Memory B cell (primary cell): ENCODE data around the gene GLIPR2.
A peak's percentile ranks its signal among the peaks of the same experiment; 100 is the strongest.
"Not testable (repeated sequence)": the region's sequence is repeated elsewhere in the genome, so short reads cannot be mapped to it uniquely, and the experiment has no call there.

Experiments used
- ATAC-seq: fragments of 150-1000 bp; cut with Tn5 transposase; 2 replicates; pipeline ENCODE4 v1.10.0; 2021; ENCODE audit warnings: low read depth, mild to moderate bottlenecking, moderate library complexity
- DNase-seq, 2 donors: peaks; one replicate each; pipeline ENCODE4 v3.0.0; 2022; ENCODE audit warnings: low spot score in 2 of 2
- H3K27ac Mint-ChIP-seq: one replicate; pipeline ENCODE4 v1.8.0; 2022; ENCODE audit warnings: mild to moderate bottlenecking, moderate library complexity, mixed read lengths
- H3K27me3 Mint-ChIP-seq: one replicate; pipeline ENCODE4 v1.8.0; 2022; ENCODE audit warnings: mixed read lengths
- H3K36me3 Mint-ChIP-seq: one replicate; pipeline ENCODE4 v1.8.0; 2022; ENCODE audit warnings: mild to moderate bottlenecking, mixed read lengths
- H3K4me1 Mint-ChIP-seq: one replicate; pipeline ENCODE4 v1.8.0; 2022; ENCODE audit warnings: mixed read lengths
- H3K4me3 Mint-ChIP-seq: one replicate; pipeline ENCODE4 v1.8.0; 2022; ENCODE audit warnings: mild to moderate bottlenecking, moderate library complexity, mixed read lengths
- H3K9me3 Mint-ChIP-seq: one replicate; pipeline ENCODE4 v1.8.0; 2022; ENCODE audit warnings: mixed read lengths

The GLIPR2 gene

DNA sequence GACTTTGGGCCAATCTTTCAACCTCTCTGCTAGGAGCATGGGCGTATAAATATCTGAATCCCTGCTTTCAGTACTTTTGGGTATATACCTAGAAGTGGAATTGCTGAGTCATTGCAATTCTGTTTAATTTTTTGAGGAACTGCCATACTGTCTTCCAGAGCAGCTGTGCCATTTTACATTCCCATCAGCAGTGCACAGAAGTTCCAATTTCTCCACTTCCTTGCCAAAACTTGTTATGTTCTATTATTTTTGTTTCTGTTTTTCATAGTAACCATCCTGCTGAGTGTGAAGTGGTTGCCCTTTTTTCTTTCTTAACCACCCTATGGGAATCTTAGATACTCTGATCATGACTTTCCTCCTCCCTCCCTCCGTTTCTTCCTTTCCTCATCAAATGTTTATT lies 21.6 kb downstream of the GLIPR2 start:
- H3K4me1 Mint-ChIP-seq: peaks cover 12% of the 10 kb centered on the region
- ATAC-seq (no peak), DNase-seq (no peak)
- H3K27me3 Mint-ChIP-seq: no peaks in the 10 kb centered on the region
- H3K4me3 Mint-ChIP-seq: no peak overlapping the region
- H3K9me3 Mint-ChIP-seq: no peaks in the 10 kb centered on the region
- H3K27ac Mint-ChIP-seq: no peak overlapping the region
- H3K36me3 Mint-ChIP-seq: peaks cover 13% of the 10 kb centered on the region

DNA sequence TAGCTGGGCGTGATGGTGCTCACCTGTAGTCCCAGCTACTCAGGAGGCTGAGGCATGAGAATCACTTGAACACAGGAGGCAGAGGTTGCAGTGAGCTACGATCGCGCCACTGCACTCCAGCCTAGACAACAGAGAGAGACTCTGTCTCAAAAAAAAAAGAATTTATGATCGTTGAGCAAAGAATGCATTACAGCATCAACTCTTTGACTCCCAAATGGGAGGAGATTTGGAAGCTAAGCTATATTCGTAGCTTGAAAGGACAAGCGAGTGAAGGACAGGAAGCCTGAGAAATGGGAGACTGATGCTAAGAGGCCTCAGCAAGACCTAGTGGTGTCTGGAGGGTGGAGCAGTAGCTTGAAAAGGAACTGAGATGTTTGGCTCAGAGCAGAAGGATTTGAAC lies 22.4 kb downstream of the GLIPR2 start:
- Mint-ChIP-seq H3K27ac (no peak overlapping the region), H3K36me3 (peaks cover 13% of the 10 kb centered on the region), H3K27me3 (no peaks in the 10 kb centered on the region), H3K9me3 (no peaks in the 10 kb centered on the region), H3K4me1 (peaks cover 6% of the 10 kb centered on the region), H3K4me3 (no peak overlapping the region)
- no peak for DNase-seq
- no peak for ATAC-seq

DNA sequence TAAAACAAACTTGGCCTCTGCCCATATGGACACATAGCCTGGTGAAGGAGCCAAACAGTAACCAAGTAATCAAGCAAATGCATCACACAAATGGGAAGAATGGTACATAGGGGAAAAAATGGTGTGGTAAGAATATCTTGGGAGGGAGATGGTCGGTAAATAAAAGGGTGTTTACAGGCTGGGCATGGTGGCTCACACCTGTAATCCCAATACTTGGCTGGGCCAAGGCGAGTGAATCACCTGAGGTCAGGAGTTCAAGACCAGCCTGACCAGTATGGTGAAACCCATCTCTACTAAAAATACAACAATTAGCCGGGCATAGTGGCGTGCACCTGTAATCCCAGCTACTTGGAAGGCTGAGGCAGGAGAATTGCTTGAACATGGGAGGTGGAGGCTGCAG lies 23.0 kb downstream of the GLIPR2 start:
- peaks cover 13% of the 10 kb centered on the region for H3K36me3 Mint-ChIP-seq
- H3K27me3 Mint-ChIP-seq, ATAC-seq, H3K4me3 Mint-ChIP-seq, H3K9me3 Mint-ChIP-seq, DNase-seq, H3K27ac Mint-ChIP-seq, H3K4me1 Mint-ChIP-seq: not testable (repeated sequence)

DNA sequence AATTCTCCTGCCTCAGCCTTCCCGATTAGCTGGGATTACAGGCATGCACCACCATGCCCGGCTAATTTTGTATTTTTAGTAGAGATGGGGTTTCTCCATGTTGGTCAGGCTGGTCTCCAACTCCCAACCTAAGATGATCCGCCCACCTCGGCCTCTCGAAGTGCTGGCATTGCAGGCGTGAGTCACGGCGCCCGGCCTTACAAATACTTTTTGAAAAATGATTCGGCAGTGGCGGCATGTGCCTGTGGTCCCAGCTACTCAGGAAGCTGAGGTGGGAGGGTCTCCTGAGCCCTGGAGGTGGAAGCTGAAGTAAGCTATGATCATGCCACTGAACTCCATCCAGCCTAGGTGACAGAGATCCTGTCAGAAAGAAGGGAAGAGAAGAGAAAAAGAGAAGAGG lies 23.6 kb downstream of the GLIPR2 start:
- H3K27me3 Mint-ChIP-seq, DNase-seq, H3K27ac Mint-ChIP-seq, ATAC-seq, H3K4me1 Mint-ChIP-seq, H3K4me3 Mint-ChIP-seq, H3K9me3 Mint-ChIP-seq: not testable (repeated sequence)
- peaks cover 13% of the 10 kb centered on the region for H3K36me3 Mint-ChIP-seq

DNA sequence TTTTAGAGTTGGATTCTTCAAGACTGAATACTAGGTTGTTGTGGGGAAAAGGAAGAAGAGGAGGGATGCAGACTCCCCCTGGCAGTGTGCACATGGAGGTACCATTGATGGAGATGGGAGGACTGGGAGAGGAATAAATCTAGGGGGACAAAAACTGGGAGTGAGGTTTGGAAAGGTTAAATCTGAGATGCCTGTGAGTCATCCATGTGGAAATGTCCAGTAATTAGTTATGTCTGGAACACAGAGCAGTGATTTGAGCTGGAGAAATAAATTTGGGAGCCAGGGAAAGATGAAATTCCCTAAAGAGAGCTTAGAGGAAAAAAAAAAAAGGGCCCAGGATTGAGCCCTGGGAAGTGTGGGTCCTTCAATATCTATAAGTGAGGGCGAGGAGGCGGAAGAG lies 24.7 kb downstream of the GLIPR2 start:
- Mint-ChIP-seq H3K36me3 (peaks cover 13% of the 10 kb centered on the region), H3K27me3 (no peaks in the 10 kb centered on the region), H3K27ac (no peak overlapping the region), H3K4me3 (no peak overlapping the region), H3K4me1 (no peaks in the 10 kb centered on the region), H3K9me3 (no peaks in the 10 kb centered on the region)
- DNase-seq: no peak
- ATAC-seq: no peak

DNA sequence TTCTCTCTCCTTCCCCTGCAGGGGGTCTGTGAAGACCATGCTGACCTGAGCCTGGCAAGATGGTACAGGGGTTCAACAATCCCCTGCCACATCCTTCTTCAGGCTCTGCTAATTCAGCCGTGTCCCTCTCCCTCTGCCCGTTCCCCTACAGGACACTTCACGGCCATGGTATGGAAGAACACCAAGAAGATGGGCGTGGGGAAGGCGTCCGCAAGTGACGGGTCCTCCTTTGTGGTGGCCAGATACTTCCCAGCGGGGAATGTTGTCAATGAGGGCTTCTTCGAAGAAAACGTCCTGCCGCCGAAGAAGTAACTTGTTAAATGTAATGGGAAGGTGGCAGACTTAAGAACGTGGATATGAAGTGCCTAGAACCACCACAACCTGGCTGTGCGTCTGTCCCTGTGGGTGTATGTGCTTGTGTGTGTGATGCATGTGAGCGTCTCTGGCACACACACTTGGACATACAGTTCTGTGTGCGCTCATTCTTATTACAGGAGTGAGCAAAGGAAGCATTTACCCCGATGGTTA lies 25.7 kb downstream of the GLIPR2 start:
- Mint-ChIP-seq H3K27ac (no peak overlapping the region), H3K36me3 (peaks cover 9% of the 10 kb centered on the region), H3K9me3 (no peaks in the 10 kb centered on the region), H3K4me3 (no peak overlapping the region), H3K4me1 (no peaks in the 10 kb centered on the region), H3K27me3 (no peaks in the 10 kb centered on the region)
- DNase-seq (no peak), ATAC-seq (no peak)

DNA sequence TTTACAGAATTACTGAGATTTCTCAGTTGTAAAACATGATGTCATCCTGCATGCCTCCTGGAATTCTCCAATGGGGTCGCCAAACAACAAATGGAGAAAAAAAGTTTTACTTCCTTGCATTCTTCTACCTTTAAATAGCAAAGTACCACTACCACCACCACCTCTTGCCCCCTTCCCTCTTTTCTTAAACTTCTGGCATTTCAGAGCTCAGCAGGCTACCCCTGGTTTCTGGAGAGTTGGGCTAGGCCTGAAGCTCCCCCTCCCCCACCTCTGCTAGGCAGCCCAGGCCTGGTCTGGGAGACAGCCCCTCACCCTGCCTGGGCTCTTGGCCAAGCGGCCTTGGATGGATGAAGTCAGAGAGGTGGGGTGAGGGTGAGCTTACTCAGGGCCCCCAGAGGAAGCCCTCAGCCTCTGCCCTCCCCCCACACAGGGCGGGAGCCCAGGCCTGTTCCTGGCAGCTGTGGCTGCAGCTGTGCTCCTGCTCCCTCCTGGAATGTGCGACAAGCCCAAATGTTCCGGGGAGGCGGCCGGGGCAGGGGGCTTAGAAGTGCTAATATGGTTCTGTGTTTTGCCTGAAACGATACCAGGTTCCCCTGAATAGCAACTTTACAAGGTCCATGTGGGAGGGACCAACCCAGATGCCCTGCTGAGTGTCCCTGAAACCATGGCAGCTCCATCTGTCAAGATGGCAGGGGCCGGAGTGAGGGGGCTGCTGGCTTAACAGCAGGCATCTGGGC lies 26.7 kb downstream of the GLIPR2 start:
- Mint-ChIP-seq H3K27ac (no peak overlapping the region), H3K27me3 (no peaks in the 10 kb centered on the region), H3K4me1 (no peaks in the 10 kb centered on the region), H3K9me3 (no peaks in the 10 kb centered on the region), H3K4me3 (no peak overlapping the region), H3K36me3 (peaks cover 9% of the 10 kb centered on the region)
- ATAC-seq (no peak), DNase-seq (no peak)

DNA sequence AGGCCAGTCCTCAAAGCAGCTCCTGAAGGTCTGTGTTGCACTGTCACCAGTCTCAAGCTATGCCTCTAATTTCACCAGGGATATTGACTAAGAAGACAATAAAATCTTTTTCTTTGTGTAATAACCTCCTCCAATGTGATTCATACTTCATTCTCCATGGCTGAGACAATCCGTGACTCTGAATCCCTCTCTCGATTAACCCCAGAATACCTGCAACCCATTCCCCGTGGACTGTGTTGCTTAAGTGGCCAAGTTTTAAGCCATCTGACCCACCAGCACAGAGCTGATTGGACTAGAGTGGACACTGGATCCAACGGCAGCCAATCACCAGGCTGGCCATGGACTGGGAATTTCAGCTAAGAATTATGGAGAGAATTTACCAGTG lies 27.2 kb downstream of the GLIPR2 start:
- H3K27ac Mint-ChIP-seq: no peak overlapping the region
- DNase-seq (no peak), ATAC-seq (no peak)
- H3K36me3 Mint-ChIP-seq: peaks cover 9% of the 10 kb centered on the region
- no peaks in the 10 kb centered on the region for H3K27me3 Mint-ChIP-seq
- no peaks in the 10 kb centered on the region for H3K4me1 Mint-ChIP-seq
- H3K9me3 Mint-ChIP-seq: no peaks in the 10 kb centered on the region
- H3K4me3 Mint-ChIP-seq: no peak overlapping the region

DNA sequence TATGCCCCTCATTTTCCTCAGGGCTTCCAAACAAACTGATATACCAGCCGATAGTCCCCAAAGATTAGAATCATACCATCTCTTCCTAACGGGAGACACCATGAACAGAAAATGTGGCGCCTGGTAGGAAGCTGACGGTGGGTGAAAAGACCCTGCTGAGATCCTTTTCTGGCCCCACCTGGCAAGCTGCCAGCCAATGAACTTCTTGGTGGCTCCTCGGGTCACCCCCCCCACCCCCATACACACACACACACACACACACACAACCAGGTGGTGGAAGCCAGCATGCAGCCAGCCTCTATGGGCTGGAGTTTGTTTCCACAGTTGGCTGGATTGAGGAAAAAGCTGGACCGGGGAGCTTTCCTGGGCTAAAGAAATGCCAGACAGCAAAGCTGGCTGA lies 27.8 kb downstream of the GLIPR2 start:
- Mint-ChIP-seq H3K4me1 (no peaks in the 10 kb centered on the region), H3K4me3 (no peak overlapping the region), H3K9me3 (no peaks in the 10 kb centered on the region), H3K27me3 (no peaks in the 10 kb centered on the region), H3K27ac (no peak overlapping the region), H3K36me3 (peaks cover 6% of the 10 kb centered on the region)
- DNase-seq (no peak), ATAC-seq (no peak)

DNA sequence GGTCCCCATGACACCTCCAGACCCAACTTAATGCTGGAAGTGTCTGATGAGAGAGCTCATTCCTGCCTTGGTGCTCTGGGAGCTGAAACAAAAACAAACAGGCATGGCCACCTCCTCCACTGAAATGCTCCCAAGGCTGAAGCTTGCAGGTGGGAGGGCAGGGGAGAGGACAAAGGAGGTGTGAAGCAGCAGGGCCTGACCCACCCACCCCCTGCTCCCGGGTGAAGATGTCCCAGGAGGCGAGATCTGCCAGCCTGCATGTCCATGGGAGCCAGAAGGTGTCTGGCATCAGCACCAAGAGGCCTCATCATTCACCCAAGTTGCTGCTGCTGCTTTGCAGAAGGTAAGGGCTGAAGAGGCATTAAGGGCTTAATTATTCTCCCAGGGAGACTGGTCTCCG lies 28.5 kb downstream of the GLIPR2 start:
- Mint-ChIP-seq H3K27ac (no peak overlapping the region), H3K36me3 (peaks cover 4% of the 10 kb centered on the region), H3K4me3 (peak overlapping the region; percentile 59), H3K27me3 (no peaks in the 10 kb centered on the region), H3K4me1 (no peaks in the 10 kb centered on the region), H3K9me3 (no peaks in the 10 kb centered on the region)
- ATAC-seq (no peak), DNase-seq (no peak)

DNA sequence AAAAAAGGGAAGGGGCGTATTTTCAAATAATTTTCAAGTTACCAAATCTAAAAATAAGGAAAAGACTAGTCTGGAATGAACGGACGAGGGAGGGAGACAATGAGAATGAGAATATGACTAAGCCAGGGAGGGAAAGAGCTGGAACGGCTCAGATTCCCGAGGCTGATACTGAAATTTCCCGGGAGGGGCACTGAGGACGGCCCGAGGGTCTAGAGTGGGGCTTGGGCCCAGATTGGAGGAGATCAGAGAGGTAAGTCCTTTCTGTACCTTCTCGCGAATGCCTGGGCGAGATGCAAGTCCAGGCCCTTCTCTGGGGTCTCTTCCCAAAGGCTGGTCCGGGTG lies 29.3 kb downstream of the GLIPR2 start:
- Mint-ChIP-seq H3K27ac (no peak overlapping the region), H3K4me1 (no peaks in the 10 kb centered on the region), H3K9me3 (no peaks in the 10 kb centered on the region), H3K36me3 (peaks cover 1% of the 10 kb centered on the region), H3K4me3 (peak overlapping the region; percentile 37), H3K27me3 (no peaks in the 10 kb centered on the region)
- DNase-seq: no peak
- ATAC-seq: no peak

DNA sequence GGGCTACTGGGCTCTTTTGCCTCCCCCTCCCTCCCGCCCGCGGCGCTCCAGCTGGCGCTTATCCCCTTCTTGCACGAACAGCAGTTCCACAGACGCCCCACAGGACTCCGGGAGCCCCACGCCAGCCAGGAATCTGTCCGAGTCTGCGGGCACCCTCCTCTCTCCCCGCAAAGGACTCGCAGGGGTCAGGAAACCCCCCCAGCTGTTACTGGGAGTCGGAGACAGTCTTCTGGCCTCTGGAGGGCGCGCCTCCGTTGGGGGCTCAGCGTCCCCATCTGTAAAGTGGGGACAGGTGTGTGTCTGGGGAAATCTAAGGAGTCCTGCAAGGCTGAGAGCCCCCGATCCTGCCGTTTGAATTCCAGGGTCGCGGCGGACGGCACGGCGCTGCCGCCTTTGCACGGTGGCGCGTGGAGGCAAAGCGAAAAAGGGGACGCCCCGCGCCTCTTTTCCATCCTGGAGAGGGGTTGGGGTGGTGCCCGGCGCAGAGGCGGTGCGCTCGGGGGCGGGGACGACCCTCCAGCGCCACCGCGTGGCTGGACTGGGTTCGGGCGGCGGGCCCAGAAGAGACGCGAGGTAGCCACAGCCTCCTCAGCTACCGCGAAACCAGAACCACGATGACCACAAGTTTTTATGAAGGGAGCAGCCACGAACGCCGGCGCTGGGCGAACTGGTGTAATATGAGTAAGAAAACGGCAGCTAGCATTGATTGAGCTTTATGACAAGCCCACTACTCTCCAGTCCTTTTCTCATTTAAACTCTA lies 29.8 kb downstream of the GLIPR2 start:
- DNase-seq: peak; percentile 88 to 95
- no peaks in the 10 kb centered on the region for H3K36me3 Mint-ChIP-seq
- peak; percentile 96 for ATAC-seq
- peak overlapping the region; percentile 85 for H3K4me3 Mint-ChIP-seq
- no peak overlapping the region for H3K27ac Mint-ChIP-seq
- no peaks in the 10 kb centered on the region for H3K9me3 Mint-ChIP-seq
- H3K4me1 Mint-ChIP-seq: no peaks in the 10 kb centered on the region
- H3K27me3 Mint-ChIP-seq: no peaks in the 10 kb centered on the region

DNA sequence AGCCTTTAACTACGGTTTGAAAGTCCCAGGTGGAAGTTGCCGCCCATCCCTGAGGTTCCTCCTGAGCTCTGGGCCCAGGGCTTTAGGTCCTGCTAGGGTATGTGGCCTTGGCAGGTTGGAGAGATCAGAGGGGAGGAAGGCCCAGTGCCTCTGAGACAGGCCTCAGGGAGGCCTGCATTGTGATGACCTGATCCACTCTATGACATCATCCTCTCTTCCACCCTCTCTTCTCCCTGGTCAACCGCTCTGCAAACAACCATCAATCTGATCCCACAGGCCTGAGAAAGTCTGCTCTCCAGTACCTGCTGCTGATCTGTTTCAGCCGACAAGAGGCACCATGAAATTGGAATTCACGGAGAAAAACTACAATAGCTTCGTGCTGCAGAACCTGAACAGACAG lies 32.6 kb downstream of the GLIPR2 start, which contains the start of gene CCIN:
Gene CCIN, plus strand, starts transcription at position 223 of the 400 bp plus-strand sequence. Its CDS starts 115 bp downstream, at position 338.
- ATAC-seq (no peak), DNase-seq (no peak)
- no peaks in the 10 kb centered on the region for H3K36me3 Mint-ChIP-seq
- no peak within 1 kb of the TSS for H3K4me3 Mint-ChIP-seq
- no peak within 1 kb of the TSS for H3K27ac Mint-ChIP-seq
- no peaks in the 10 kb centered on the region for H3K4me1 Mint-ChIP-seq
- peaks cover 5% of the 10 kb centered on the region for H3K27me3 Mint-ChIP-seq
- no peaks in the 10 kb centered on the region for H3K9me3 Mint-ChIP-seq

DNA sequence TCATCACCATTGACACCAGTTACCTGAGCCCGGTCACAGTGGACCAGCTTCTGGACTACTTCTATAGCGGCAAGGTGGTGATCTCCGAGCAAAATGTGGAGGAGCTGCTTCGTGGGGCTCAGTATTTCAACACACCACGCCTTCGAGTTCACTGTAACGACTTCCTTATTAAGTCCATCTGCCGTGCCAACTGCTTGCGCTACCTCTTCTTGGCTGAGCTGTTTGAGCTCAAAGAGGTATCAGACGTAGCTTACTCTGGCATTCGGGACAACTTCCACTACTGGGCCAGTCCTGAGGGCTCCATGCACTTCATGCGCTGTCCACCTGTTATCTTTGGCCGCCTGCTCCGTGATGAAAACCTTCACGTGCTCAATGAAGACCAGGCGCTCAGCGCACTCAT lies 33.2 kb downstream of the GLIPR2 start:
- no peaks in the 10 kb centered on the region for H3K36me3 Mint-ChIP-seq
- no peak for DNase-seq
- H3K4me3 Mint-ChIP-seq: no peak overlapping the region
- H3K27ac Mint-ChIP-seq: no peak overlapping the region
- H3K27me3 Mint-ChIP-seq: peaks cover 5% of the 10 kb centered on the region
- H3K9me3 Mint-ChIP-seq: no peaks in the 10 kb centered on the region
- H3K4me1 Mint-ChIP-seq: no peaks in the 10 kb centered on the region
- ATAC-seq: no peak
